ENCODE measurements around the gene PLSCR5.

The PLSCR5 gene

DNA sequence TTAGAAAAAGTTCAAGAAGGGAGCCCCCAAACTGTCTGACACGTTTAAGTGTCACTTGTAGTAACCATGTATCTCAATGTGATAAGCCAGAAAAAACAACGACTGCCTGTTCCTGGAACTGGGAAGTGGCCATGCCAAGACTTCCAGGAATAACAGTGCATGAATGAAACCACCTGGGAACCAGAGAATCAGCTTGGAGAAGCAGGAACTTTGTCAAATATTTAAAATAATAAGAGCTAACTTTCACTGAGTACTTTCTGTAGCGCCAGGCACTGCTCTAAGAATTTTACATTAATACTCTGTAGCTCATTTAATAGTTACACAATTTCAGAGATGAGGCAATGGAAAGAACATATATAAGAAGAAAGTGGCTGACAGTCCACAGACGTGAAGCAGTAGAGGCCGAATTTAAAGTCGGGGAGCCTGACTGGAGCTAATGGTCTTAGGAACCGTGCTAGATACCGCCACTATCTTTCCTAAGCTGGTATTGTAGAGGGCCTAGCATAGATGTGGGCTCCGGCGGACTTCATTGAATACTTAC, 61.6 kb downstream of the PLSCR5 start:
- DNase-seq = no peak

DNA sequence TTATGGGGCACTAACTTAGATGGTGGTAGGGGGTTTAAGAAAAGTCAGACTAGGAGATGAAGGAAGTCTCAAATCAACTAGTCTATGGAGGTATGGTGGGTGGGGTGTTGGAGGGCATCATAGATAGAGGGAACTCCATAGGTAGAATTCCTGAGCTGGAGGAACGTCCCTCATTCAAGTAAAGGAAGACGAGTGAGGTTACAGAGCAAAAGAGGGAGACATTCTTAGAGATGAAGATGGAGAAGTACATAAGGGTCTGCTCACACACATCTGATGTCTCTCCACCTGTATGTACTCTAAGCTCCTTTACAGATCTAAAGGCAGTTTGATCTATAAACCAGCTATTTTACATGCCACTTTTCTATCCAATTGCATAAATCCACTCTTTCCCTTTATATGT, 62.2 kb downstream of the PLSCR5 start:
- DNase-seq = no peak

DNA sequence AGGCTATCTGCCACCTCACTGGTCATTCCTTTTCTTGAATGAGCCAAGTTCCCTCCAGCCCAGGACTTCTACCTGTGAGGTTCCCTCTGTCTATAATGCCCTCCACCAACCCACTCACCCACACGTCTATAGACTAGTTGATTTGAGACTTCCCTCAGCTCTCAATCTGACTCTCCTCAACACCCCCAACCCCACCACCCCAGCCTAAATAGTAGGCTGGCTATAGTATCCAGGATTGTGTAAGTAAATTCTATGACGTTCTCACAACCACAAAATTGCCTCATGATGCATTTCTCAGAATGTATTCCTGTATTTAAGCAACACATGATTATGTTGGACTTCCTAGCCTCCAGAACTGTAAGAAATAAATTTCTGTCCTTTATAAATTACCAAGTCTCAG, 63.0 kb downstream of the PLSCR5 start:
- DNase-seq = no peak

DNA sequence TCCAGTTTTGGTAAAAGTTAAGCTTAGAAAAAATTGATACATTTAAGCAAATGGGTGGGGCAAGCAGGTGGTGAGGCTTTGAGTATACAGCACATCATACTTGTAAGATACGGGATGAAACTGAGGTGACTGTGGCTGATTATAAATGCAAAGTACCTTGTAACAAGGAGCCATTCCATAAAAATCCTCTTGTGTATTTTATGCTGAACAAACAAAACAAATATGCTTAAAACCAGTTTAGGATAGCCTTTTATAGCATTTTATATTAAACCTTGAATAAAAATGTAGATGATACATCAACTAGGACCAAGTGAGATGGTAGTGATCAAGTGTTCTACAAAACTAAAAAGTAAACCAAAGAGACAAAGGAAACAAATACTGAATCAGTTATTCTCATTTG, 64.2 kb downstream of the PLSCR5 start:
- no peak for DNase-seq

DNA sequence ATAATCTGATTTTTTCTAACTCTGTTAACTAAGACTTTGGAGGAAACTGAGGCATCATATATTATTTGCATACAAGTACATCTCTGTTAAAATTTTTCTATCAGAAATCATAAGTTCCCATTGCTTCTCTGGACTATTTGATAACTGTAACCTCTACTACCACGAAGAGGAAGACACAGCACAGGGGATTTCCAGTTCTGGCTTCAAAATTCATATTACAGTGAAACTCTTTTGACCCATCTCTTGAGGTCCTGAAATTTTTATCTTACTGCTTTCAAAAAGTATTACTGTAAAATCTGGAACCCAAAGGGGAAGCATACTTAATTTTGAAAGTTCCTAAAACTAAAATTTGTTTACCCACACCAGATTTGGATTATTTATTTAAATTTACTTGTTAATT, 64.9 kb downstream of the PLSCR5 start:
- DNase-seq = no peak

DNA sequence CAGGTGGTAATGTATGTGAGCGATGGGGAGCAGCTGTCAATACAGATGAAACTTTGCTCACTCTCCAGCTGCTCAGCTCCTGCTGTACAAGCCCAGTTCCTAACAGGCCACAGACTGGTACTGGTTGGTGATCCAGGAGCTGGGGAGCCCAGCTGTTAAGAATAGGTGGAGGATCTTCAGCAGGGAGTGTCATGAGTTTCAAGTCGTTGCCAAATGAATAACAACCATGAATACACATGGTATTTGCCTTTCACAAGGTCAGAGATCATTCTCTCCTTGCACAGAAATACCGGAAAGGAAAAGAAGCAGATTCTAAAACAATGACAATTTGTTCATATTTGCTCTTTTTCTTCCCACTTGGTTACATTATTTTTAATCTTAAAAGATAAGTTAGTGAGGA, 65.8 kb downstream of the PLSCR5 start:
- no peak for DNase-seq

DNA sequence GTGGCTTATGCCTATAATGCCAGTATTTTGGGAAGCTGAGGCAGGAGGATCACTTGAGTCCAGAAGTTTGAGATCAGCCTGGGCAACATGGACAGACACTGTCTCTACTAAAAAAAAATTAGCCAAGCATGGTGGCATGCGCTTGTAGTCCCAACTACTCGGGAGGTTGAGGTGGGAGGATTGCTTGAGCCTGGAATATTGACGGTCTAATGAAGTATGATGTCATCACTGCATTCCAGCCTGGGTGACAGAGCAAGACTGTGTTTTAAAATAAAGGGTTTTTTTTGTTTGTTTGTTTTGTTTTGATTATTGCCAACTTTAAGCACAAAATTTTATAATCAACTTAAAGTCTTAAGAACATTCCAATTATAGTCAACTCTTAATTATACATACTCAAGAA, 67.5 kb downstream of the PLSCR5 start:
- no peak for DNase-seq

DNA sequence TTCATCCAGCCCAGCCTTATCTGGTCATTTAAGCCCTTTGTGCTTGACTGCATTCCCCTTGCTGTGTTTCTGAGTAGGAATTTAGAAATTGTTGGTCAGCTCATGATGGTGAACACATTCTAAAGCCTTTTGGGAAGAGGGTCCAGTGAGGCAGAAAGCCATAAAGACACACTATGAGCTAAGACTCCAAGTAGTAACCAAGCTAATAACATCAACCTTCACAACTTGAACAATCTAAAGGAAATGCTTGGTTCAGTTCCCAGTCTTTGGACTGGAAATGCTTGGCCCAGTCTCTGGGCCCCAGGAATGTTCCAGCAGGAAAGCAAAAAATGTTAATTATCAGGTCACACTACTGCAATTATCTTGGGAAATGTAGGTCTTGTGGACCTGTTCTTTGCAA, 68.5 kb downstream of the PLSCR5 start:
- no peak for DNase-seq

Measured in stimulated activated CD4-positive, alpha-beta T cell treated with anti-CD3 and anti-CD28 coated beads, Interleukin-1b, Interleukin-23, amount 100 ng/mL, for 48 hours (primary cell).